GF-D8 (cell line): ENCODE measurements around the gene GPX6.
"Not testable (repeated sequence)": the region's sequence is repeated elsewhere in the genome, so short reads cannot be mapped to it uniquely, and the experiment has no call there.

Experiments used
- DNase-seq: peaks from one replicate; lab custom pipeline; 2025; lab: John Stamatoyannopoulos, UW

Gene GPX6

DNA sequence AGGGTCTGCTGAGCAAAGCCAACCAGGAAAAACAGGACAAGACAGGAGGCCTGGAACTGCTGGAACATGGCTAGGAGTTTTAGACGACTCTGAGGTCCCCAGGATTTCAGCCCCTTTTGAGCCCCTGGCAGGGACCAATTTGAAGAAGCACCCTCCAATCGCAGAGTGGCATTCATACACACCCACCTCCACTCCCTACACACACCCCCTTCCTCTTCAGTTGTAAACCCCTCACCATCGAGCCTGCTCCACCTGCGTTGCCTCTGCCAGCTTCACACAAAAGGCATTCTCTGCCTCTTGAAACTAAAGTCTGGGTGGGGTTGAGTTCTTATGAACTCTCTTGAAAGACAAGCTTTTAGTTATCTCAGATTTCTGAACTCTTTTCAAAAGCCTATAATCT lies at the start of gene GPX6:
Gene GPX6 (minus strand): TSS at position 118 of the 400 bp plus-strand sequence. CDS start 50 bp downstream, at position 68.
- no peak for DNase-seq

DNA sequence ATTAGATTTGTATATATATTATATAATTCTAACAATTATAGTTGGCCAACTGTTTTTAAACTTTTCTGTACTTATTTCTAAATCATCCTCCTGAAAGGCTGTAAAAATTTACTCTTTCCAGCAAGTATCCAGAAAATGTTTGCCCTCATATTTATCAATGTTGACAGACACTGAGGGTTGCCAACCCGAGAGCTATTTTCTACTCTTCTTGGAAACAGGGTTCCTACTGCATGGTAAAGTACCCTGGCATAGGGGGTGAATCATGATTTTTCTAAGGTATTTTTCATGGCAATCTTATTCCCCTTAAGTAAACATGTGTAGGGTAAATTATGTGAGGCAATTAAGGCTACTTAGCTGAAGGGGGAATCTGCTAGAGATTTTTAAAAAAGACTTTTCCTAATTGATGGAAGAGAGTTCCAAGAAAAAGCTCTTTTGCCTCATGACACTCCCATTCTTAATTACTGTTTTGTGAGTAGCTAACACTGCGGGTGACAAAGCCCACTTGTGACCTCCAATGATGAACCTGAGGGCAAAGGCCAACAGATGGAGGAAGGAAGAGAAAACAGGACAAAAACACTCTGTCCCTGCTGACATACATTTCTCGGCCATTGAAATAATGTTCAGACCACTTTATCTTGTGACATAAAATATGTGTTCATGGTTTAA lies 48.0 kb upstream of the GPX6 start:
- no peak for DNase-seq

GRCh38 chr6:28558629-28559028 lies 43.0 kb upstream of the GPX6 start:
- no peak for DNase-seq

DNA sequence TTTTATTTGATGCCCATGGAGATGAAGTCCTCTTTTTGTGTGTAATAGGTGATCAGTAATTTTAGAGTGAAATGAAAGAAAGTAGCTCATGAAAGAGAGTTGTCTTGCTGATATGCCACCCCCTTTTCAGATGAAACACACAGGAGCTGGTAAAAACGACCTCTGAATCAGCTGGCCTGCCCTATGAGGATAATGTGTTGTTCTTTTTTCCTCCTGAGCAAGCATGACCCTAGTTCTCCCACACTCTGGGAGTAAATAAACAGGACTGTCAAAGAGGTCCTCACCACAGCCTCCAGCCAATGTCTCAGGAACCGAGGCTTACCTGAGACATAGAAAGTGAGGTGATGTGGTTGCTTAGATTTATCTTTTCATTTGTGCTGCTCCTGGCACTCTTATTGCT lies 39.5 kb upstream of the GPX6 start:
- no peak for DNase-seq

DNA sequence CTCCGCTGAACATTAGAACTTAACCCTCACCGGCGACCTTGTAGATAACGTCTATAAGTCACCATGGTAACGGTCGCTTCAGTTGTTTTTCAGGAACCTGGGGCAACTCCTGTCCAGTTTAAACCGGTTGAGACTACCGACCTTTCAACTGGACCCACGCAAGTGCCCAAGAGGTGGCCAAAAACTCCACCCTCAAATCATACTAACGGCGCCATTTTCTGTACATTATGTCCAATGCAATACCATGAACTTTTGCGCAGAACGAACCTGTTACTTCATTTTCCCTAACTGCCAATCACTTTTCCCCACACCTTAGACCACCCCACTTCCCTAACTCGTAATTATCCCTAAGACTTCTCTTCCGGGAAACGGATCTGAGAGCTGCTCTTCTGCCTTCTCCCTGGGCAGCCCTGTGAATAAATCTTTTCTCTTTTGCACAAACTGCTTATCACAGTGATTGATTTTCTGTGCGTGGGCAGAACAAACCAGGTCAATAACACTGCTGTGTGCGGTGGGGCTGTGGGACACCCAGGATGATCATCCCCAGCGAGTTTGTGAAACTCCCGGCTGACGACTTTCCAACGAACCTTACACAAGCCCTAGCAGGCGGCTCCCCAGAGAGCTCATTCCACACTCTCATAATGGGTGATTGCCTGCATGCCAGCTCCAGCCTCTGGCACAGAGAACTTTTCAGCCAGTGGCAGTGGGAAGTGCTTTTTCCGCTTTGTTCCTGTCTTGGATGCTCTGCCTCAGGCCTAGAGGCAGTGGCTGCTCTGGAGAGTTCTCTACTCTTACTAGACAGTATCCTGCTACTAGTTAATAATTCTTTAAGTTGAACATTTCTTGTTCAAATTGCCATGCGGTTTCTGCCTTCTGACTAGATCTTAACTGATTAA lies 38.6 kb upstream of the GPX6 start:
- no peak for DNase-seq

DNA sequence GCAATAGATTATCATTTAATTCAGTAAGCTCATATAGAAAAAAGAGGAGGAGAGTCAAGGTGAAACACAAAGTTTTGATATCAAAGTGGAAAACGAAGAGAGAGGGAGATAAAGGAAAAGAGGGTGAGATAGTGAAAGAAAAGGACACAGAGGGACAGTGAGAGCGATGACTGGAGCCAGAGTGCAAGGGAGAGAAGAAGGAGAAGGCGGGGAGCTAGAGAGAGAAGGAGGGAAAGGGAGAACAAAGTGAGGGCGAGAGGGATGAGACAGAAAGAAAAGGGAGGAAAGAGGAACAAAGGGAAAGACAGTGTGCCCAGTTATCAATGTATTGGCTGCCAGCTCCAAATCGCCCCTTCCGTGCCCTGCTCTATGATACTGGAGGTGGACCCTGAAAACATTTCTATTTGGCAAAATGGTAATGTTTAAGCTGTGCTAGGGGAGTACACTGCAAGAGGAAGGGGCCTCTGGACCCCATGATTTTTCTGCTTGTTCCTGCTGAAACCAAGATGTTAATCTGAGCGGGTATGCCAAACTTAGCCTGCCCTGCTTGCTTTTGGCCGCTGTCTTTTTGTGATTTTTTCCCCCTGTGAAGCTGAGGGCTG lies 37.9 kb upstream of the GPX6 start:
- no peak for DNase-seq

DNA sequence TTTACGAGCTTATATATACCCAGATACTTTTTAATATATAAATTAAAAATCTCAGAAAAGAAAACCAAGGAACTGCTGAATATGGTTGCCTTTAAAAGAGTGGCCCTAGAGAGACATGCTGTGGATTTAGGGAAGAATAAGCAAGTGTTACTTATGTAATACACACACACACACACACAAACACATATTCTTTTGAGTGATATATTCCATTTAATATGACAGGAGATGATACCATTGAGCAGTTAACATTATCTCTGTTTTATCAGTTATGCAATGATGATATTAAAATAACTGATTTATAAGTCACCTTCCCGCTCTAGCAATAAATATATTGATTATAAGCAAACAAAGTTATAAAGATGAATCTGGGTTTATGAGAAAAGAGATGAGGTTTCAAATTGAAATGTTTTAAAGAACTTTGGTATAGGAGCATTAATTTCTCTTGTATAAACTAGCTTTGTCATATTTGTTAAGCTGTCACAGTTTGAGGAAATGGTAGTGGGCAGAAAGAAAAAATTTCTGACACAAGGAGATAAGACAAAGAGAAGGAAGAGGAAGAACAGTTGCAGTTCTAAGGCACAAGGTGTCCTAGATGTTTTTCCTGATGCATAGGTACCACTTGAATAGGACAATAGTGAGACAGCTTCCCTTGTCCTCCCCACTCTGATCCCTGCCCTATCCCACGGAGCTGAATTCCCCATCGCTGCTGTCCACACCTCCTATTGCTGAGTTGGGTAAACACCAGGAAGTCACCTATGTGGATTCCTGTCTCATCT lies 36.5 kb upstream of the GPX6 start:
- DNase-seq: no peak

DNA sequence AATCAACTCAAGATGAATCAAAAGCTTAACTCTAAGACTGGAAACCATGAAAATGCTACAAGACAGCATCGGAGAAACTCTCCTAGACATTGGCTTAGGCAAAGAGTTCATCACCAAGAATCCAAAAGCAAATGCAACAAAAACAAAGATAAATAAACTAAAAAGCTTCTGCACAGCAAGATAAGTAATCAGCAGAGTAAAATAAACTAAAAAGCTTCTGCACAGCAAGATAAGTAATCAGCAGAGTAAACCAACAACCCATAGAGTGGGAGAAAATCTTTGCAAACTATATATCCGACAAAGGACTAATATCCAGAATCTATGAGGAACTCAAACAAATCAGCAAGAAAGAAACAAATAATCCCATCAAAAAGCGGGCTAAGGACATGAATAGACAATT lies 31.4 kb upstream of the GPX6 start:
- DNase-seq: not testable (repeated sequence)

- no peak for DNase-seq
Measured at GRCh38 chr6:28545955-28546354, 30.4 kb upstream of the GPX6 start.

DNA sequence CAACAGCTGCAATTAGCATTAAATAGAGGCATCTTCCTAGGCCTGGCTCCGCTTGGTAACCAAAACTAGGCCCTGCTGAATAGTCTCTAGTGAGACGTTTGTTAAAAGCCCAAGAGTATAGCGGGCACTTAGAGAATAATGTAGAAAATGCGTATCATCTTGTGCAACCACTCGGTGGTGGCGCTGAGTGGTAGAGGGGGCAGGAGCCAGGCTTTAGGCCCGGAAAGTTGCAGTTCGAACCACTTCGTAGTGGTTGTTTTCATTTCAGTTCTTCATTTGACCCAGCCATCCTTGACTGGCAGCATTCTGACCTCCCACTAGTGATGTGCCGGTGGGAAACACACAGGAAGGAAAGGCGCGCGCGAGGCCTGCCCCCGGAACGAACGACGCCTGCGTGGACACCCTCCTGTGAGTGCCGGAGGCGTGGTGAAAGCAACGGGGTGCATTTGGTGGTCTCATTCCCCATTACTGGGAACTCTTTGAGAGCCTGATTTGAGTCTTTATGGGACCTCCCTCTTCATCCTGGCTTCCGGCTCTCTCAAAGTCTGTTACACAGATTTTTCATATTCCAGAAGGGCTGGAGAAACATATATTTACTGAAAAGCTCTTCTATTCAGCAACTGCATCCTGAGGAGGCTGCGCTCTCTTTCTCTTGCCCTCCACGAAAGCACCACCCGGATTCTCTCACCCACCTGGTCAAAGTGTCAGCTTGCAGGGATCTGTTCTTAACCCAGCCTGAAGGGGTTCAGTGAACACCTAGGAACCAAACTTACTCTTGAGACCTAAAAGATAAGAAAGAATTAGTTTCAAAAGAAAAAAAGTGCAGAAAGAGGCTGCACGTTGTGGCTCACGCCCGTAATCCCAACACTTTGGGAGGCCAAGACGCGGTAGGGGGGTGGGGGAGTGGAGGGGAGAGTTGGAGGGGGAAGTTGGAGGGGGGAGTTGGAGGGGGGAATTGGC lies 28.3 kb upstream of the GPX6 start:
- peak; percentile 27 for DNase-seq

DNA sequence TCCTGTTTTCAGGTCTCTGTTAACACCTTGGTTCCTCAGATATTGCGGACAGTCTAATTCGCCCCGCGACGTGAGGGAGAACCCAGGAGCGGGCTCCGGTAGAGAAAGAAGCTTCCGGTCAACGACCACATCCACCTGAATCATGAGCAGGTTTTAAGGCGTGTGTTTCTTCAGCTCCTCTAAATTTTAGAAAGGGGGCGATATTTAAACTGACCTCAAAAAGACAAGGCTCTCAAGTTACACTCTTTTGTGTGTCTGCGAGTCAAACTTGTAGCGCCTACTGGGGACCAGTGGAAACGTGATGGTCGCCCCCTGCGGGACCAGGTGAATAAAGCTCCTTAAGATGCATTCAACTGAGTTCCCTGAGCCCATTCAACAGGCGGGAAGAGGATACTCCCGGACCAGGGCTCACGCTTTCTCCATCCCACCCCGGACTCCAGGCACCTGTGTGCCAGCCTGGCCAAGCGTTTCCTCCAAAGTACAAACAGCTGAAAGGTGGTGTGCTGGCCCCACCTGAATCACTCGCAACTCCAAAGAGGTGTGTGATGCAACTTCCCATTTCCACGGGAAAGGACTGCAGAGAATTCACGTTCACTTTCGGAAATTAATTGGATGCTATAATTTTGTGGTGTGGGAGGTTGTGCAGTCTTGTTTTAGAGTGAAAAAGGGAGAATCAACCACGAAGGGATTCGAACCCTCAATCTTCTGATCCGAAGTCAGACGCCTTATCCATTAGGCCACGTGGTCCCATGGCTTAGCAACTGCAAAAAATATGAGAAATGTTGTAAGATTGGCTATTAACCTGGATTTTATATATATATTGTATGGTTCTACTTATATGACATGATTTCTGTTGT lies 27.1 kb upstream of the GPX6 start:
- peak; percentile 48 for DNase-seq

GRCh38 chr6:28541996-28542395 lies 26.4 kb upstream of the GPX6 start:
- no peak for DNase-seq

DNA sequence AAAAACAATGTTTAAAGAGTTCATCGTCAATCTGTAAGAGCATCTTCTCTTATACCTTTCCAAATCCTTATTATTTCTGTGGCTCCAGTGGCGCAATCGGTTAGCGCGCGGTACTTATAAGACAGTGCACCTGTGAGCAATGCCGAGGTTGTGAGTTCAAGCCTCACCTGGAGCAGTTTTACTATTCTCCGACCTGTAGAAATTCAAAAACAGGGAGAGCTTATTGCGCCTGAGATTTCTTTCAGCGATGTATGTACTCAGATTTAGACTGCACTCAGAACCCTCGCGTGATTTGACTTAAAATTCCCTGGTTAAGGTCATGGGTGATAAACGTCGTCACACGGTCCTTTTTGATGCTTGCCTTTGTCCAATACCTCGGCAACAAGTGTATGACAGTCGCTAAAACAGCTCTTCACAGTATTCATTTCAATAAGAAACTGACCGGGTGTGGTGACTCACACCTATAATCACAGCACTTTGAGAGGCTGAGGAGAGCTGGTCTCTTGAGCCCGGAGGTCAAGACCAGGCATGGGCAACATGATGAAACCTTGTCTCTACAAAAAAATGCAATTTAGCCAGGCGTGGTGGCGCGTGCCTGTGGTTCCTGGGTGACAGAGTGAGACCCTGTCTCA lies 22.0 kb upstream of the GPX6 start:
- no peak for DNase-seq

- DNase-seq: no peak
Measured at GRCh38 chr6:28537065-28537464, 21.5 kb upstream of the GPX6 start.

GRCh38 chr6:28534875-28535274 lies 19.3 kb upstream of the GPX6 start:
- no peak for DNase-seq

- DNase-seq: no peak
Measured at GRCh38 chr6:28534306-28534705, 18.7 kb upstream of the GPX6 start.

- no peak for DNase-seq
Measured at GRCh38 chr6:28531479-28532128, 16.0 kb upstream of the GPX6 start.

DNA sequence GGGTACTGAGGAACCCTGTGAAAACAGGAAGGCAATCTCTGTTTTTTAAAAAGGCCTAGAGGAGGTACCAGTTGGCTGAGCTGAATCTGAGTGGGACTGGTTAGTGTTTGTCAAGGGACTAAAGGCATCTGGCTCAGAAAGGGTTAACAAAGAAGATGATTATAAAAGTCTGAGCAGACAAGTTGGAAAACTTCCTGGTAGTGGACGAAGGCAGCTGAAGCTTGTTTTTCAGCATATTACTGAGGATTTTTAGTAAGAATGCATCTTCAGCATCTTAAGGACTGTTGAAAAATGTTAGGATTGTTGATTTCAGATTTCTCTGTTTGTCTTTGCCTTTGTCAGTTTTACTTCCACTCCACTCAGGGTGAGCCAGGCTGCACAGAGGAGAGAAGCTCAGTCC lies 15.2 kb upstream of the GPX6 start:
- DNase-seq: no peak

GRCh38 chr6:28525496-28526039 lies 10.0 kb upstream of the GPX6 start, which contains the start of gene GPX5:
Gene GPX5 (plus strand): TSS chr6:28525881. CDS start chr6:28526014, 133 bp downstream.
- DNase-seq: no peak
